ENCODE results near the gene POLR3A. TPM values are rescaled to one million over a fixed set of nuclear protein-coding genes. Genes with fewer than 3 reads are reported as not detected.
"Not testable (repeated sequence)": the region's sequence is repeated elsewhere in the genome, so short reads cannot be mapped to it uniquely, and the experiment has no call there.

Gene POLR3A
- total RNA-seq, 1 donor from 2014 or later, result 31.4 TPM

- Histone ChIP-seq H3K4me2 (ENCODE audit: low read length) (no peak overlapping the region), H3K36me3 (ENCODE audit: insufficient read depth, low read length) (no peaks in the 10 kb centered on the region), H4K20me1 (ENCODE audit: insufficient read depth, low read length) (no peaks in the 10 kb centered on the region), H3K4me3 (ENCODE audit: insufficient read depth, low read depth, low read length) (no peak overlapping the region), H3K79me2 (ENCODE audit: insufficient read depth, low read length) (no peaks in the 10 kb centered on the region), H2AFZ (ENCODE audit: low read depth, low read length) (no peak overlapping the region), H3K27me3 (ENCODE audit: insufficient read depth, low read length) (peaks cover 5% of the 10 kb centered on the region), H3K4me1 (ENCODE audit: insufficient read depth, low read length) (no peaks in the 10 kb centered on the region), H3K9ac (ENCODE audit: low read length) (no peak overlapping the region), H3K27ac (ENCODE audit: low read depth, low read length) (no peak overlapping the region), H3K9me3 (ENCODE audit: insufficient read depth, low read depth, low read length) (no peaks in the 10 kb centered on the region)
- no peak overlapping the region for H3K4me3 Mint-ChIP-seq (ENCODE audit: unreplicated experiment)
- peaks cover 5% of the 10 kb centered on the region for H3K9me3 Mint-ChIP-seq (ENCODE audit: unreplicated experiment)
- DNase-seq (ENCODE audit: low read depth) (no peak), FAIRE-seq (no peak)
- peaks cover 9% of the 10 kb centered on the region for H3K36me3 Mint-ChIP-seq (ENCODE audit: low read depth, unreplicated experiment)
- H3K4me1 Mint-ChIP-seq (ENCODE audit: low read depth, unreplicated experiment), result peaks cover 10% of the 10 kb centered on the region
- peaks cover 23% of the 10 kb centered on the region for H3K27me3 Mint-ChIP-seq (ENCODE audit: low read depth, unreplicated experiment)
- TF ChIP-seq EZH2 (IDR thresholded peaks at IDR 0.05; ENCODE audit: insufficient read depth, low read length) (no peak), CTCF (IDR thresholded peaks at IDR 0.05; ENCODE audit: insufficient read depth, low read depth, low read length) (no peak)
- H3K27ac Mint-ChIP-seq (ENCODE audit: unreplicated experiment), result no peak overlapping the region
Observed at GRCh38 chr10:78066728-78067430, 37.6 kb upstream of the POLR3A start.

- no peak overlapping the region for H3K27ac Mint-ChIP-seq (ENCODE audit: unreplicated experiment)
- DNase-seq (ENCODE audit: low read depth) (no peak), FAIRE-seq (no peak)
- Histone ChIP-seq H3K9me3 (ENCODE audit: insufficient read depth, low read depth, low read length) (no peaks in the 10 kb centered on the region), H3K4me2 (ENCODE audit: low read length) (no peak overlapping the region), H3K27me3 (ENCODE audit: insufficient read depth, low read length) (peaks cover 5% of the 10 kb centered on the region), H2AFZ (ENCODE audit: low read depth, low read length) (no peak overlapping the region), H3K79me2 (ENCODE audit: insufficient read depth, low read length) (no peaks in the 10 kb centered on the region), H3K9ac (ENCODE audit: low read length) (no peak overlapping the region), H4K20me1 (ENCODE audit: insufficient read depth, low read length) (no peaks in the 10 kb centered on the region), H3K27ac (ENCODE audit: low read depth, low read length) (no peak overlapping the region), H3K36me3 (ENCODE audit: insufficient read depth, low read length) (no peaks in the 10 kb centered on the region), H3K4me1 (ENCODE audit: insufficient read depth, low read length) (no peaks in the 10 kb centered on the region), H3K4me3 (ENCODE audit: insufficient read depth, low read depth, low read length) (no peak overlapping the region)
- peaks cover 22% of the 10 kb centered on the region for H3K27me3 Mint-ChIP-seq (ENCODE audit: low read depth, unreplicated experiment)
- TF ChIP-seq CTCF (IDR thresholded peaks at IDR 0.05; ENCODE audit: insufficient read depth, low read depth, low read length) (no peak), EZH2 (IDR thresholded peaks at IDR 0.05; ENCODE audit: insufficient read depth, low read length) (no peak)
- no peak overlapping the region for H3K4me3 Mint-ChIP-seq (ENCODE audit: unreplicated experiment)
- H3K4me1 Mint-ChIP-seq (ENCODE audit: low read depth, unreplicated experiment), result peaks cover 10% of the 10 kb centered on the region
- peaks cover 9% of the 10 kb centered on the region for H3K36me3 Mint-ChIP-seq (ENCODE audit: low read depth, unreplicated experiment)
- H3K9me3 Mint-ChIP-seq (ENCODE audit: unreplicated experiment), result peaks cover 5% of the 10 kb centered on the region
Observed at GRCh38 chr10:78066012-78066411, 36.7 kb upstream of the POLR3A start.

DNA sequence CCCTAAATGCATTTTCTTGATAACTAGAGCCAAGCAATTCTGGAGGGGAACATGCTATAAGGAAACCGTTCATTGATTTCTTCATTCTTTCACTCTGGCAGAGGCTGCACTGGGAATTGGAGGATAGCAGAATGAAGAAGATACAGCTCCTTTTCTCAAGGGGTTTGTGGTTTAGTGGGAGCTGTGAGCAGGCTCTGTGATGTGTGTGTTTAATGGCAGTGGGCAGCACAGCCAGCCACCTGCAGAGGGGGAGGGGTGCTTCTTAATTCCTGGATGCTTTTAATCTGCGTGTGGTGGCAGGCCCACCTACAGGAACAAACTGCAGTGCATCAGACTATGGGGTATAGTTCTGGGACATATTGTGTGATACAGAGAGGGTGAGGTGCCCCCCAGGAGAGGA, 36.3 kb upstream of the POLR3A start:
- DNase-seq (ENCODE audit: low read depth) (no peak), FAIRE-seq (no peak)
- Histone ChIP-seq H3K27ac (ENCODE audit: low read depth, low read length) (no peak overlapping the region), H4K20me1 (ENCODE audit: insufficient read depth, low read length) (no peaks in the 10 kb centered on the region), H3K27me3 (ENCODE audit: insufficient read depth, low read length) (peaks cover 5% of the 10 kb centered on the region), H3K9me3 (ENCODE audit: insufficient read depth, low read depth, low read length) (no peaks in the 10 kb centered on the region), H3K4me1 (ENCODE audit: insufficient read depth, low read length) (no peaks in the 10 kb centered on the region), H3K36me3 (ENCODE audit: insufficient read depth, low read length) (no peaks in the 10 kb centered on the region), H3K9ac (ENCODE audit: low read length) (no peak overlapping the region), H3K4me2 (ENCODE audit: low read length) (no peak overlapping the region), H3K4me3 (ENCODE audit: insufficient read depth, low read depth, low read length) (no peak overlapping the region), H3K79me2 (ENCODE audit: insufficient read depth, low read length) (no peaks in the 10 kb centered on the region), H2AFZ (ENCODE audit: low read depth, low read length) (no peak overlapping the region)
- peaks cover 5% of the 10 kb centered on the region for H3K9me3 Mint-ChIP-seq (ENCODE audit: unreplicated experiment)
- H3K4me1 Mint-ChIP-seq (ENCODE audit: low read depth, unreplicated experiment), result peaks cover 10% of the 10 kb centered on the region
- TF ChIP-seq EZH2 (IDR thresholded peaks at IDR 0.05; ENCODE audit: insufficient read depth, low read length) (no peak), CTCF (IDR thresholded peaks at IDR 0.05; ENCODE audit: insufficient read depth, low read depth, low read length) (no peak)
- peaks cover 9% of the 10 kb centered on the region for H3K36me3 Mint-ChIP-seq (ENCODE audit: low read depth, unreplicated experiment)
- H3K27ac Mint-ChIP-seq (ENCODE audit: unreplicated experiment), result no peak overlapping the region
- peaks cover 22% of the 10 kb centered on the region for H3K27me3 Mint-ChIP-seq (ENCODE audit: low read depth, unreplicated experiment)
- no peak overlapping the region for H3K4me3 Mint-ChIP-seq (ENCODE audit: unreplicated experiment)

- not testable (repeated sequence) for H3K79me2 ChIP-seq (ENCODE audit: insufficient read depth, low read length); H3K4me1 ChIP-seq (ENCODE audit: insufficient read depth, low read length); H3K27me3 ChIP-seq (ENCODE audit: insufficient read depth, low read length); H3K9ac ChIP-seq (ENCODE audit: low read length); DNase-seq (ENCODE audit: low read depth); H3K9me3 Mint-ChIP-seq (ENCODE audit: unreplicated experiment); H3K4me3 Mint-ChIP-seq (ENCODE audit: unreplicated experiment); H3K27ac Mint-ChIP-seq (ENCODE audit: unreplicated experiment); H3K4me2 ChIP-seq (ENCODE audit: low read length); H3K4me3 ChIP-seq (ENCODE audit: insufficient read depth, low read depth, low read length); H3K36me3 ChIP-seq (ENCODE audit: insufficient read depth, low read length); H2AFZ ChIP-seq (ENCODE audit: low read depth, low read length); H3K9me3 ChIP-seq (ENCODE audit: insufficient read depth, low read depth, low read length); H3K27ac ChIP-seq (ENCODE audit: low read depth, low read length); H3K36me3 Mint-ChIP-seq (ENCODE audit: low read depth, unreplicated experiment); H4K20me1 ChIP-seq (ENCODE audit: insufficient read depth, low read length); FAIRE-seq
- Mint-ChIP-seq H3K4me1 (ENCODE audit: low read depth, unreplicated experiment) (peaks cover 10% of the 10 kb centered on the region), H3K27me3 (ENCODE audit: low read depth, unreplicated experiment) (peaks cover 25% of the 10 kb centered on the region)
Observed at GRCh38 chr10:78064919-78065318, 35.6 kb upstream of the POLR3A start.
